Measurements from ENCODE around the gene NEK6. TPM values are rescaled to one million over a fixed set of nuclear protein-coding genes. Genes with fewer than 3 reads are reported as not detected.
A peak's percentile ranks its signal among the peaks of the same experiment; 100 is the strongest.

NEK6 gene
- total RNA-seq, 1 donor from 2014 or later, result 23.5 TPM

DNA sequence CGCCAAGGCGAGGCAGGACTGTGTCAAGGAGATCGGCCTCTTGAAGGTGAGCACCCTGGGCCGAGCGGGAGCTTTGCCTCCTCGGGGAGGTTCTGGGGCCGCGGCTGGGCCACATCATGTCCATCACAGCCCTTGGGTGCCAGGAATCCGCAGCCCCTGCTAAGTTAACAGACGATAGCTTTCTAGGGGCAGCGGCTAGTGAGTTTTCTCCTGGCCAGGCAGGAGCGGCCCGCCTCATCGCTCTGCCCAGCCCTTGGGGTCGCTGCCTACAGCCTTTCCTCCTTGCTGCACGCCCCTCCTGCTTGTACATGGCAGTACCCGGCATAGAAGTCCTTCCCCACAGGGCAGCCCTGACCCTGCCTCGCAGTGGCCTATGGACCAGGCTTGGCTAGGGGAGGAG is 56.2 kb downstream of the NEK6 start:
- H3K4me3 ChIP-seq (ENCODE audit: low read depth, low read length), result no peak overlapping the region
- DNase-seq (ENCODE audit: low read depth), result no peak
- TF ChIP-seq, protein P1, sequence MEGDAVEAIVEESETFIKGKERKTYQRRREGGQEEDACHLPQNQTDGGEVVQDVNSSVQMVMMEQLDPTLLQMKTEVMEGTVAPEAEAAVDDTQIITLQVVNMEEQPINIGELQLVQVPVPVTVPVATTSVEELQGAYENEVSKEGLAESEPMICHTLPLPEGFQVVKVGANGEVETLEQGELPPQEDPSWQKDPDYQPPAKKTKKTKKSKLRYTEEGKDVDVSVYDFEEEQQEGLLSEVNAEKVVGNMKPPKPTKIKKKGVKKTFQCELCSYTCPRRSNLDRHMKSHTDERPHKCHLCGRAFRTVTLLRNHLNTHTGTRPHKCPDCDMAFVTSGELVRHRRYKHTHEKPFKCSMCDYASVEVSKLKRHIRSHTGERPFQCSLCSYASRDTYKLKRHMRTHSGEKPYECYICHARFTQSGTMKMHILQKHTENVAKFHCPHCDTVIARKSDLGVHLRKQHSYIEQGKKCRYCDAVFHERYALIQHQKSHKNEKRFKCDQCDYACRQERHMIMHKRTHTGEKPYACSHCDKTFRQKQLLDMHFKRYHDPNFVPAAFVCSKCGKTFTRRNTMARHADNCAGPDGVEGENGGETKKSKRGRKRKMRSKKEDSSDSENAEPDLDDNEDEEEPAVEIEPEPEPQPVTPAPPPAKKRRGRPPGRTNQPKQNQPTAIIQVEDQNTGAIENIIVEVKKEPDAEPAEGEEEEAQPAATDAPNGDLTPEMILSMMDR (conservative IDR thresholded peaks at IDR 0.05; ENCODE audit: low read depth, low read length), result no peak

DNA sequence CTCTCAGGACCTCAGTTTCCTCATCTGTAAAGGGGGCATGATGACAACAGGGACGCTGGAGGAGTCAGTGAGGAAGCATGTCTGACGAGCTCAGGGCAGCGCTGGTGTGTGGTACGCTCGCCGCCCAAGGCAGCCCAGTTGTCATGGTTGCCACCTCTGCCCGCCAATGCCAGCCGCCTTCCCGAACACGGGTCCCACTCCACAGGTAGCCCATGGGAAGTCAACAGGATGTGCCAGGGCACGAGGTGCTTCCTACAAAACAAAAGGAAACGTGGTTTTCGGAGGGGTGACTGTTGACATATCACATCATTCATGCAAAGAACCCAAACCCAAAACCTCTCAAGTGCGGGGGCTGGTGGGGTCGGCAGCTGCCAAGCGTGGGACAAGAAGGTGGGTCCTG is 58.1 kb downstream of the NEK6 start:
- DNase-seq (ENCODE audit: low read depth), result no peak
- TF ChIP-seq, protein P1 (conservative IDR thresholded peaks at IDR 0.05; ENCODE audit: low read depth, low read length), result no peak

DNA sequence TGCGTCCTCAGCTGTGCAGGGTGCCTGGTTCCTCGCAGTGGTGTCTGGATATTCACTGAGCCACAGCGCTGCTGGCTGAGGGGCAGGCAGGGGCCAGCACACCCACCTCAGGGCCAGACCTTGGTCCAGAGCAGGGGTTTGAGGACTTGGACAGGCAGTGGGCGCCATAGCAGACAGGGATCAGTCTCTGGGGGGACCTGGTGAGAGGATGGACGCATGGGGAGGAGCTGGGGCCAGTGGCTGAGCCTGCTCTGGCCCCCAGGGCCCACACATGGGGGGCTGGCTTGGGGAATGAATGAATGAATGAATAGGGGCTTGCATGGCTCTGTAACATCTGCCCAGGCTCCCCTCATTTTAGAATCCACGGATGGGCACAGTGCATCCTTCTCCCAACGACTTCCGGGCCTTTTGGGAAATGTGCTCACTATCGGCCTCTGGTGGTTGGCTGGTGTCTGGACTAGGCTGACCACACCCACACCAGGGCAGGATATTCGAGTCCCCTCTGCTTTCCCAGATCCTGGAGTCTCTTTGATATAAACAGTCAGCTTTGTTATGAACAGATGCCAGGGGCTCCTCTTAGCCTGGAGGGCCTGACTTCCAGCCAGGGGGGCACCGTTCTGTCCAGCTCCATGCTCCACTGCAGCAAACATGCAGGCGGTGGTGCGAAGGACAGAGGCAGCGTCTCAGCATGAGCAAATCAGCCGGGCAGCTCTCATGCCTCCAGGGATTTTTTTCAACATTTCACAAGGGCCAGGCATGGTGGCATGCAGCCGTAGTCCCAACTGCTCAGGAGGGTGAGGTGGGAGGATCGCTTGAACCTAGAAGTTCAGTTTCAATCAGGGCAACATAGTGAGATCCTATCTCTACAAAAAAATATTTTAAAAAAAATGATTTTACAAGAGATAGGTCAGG is 62.6 kb downstream of the NEK6 start:
- H3K4me3 ChIP-seq (ENCODE audit: low read depth, low read length), result no peak overlapping the region
- DNase-seq (ENCODE audit: low read depth), result no peak
- TF ChIP-seq, protein P1 (conservative IDR thresholded peaks at IDR 0.05; ENCODE audit: low read depth, low read length), result peak; percentile 96

More for the DNA sequence above, 58.1 kb downstream of the NEK6 start:
- no peak overlapping the region for H3K4me3 ChIP-seq (ENCODE audit: low read depth, low read length)

DNA sequence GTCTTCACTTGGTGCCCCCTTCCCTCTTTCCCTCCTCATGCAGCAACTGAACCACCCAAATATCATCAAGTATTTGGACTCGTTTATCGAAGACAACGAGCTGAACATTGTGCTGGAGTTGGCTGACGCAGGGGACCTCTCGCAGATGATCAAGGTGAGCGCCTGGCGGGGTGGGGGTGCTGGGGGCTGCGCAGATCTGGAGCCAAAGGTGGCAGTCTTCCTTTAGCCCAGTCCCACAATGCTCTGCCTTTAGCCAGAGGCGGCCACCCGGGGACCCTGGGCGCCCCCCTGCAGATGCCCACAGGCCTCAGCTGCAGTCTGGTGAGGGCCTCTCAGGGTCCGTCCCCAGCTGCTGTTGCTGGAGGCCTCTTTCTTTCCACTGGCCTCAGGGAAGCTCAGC is 63.7 kb downstream of the NEK6 start:
- no peak overlapping the region for H3K4me3 ChIP-seq (ENCODE audit: low read depth, low read length)
- TF ChIP-seq, protein P1 (conservative IDR thresholded peaks at IDR 0.05; ENCODE audit: low read depth, low read length), result no peak
- no peak for DNase-seq (ENCODE audit: low read depth)

DNA sequence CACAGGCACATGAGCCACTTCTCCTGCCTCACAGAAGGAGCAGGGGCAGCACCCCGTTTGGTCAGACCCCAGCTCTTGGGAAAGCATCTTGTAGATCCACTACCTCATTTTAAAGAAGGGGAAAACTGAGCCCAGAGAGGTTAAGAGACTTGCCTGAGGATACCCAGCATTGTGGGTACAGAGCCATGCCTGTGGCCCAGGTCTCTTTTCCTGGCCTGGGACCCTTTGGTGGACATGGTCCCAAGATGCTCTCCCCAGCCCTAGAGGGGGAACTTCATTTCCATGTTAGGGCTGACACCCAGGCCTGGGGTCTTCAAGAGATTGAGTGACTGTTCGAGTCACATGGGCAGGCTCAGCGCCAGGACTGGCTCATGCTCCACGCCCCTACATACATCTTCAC is 64.2 kb downstream of the NEK6 start:
- DNase-seq (ENCODE audit: low read depth), result no peak
- TF ChIP-seq, protein P1 (conservative IDR thresholded peaks at IDR 0.05; ENCODE audit: low read depth, low read length), result no peak
- no peak overlapping the region for H3K4me3 ChIP-seq (ENCODE audit: low read depth, low read length)

DNA sequence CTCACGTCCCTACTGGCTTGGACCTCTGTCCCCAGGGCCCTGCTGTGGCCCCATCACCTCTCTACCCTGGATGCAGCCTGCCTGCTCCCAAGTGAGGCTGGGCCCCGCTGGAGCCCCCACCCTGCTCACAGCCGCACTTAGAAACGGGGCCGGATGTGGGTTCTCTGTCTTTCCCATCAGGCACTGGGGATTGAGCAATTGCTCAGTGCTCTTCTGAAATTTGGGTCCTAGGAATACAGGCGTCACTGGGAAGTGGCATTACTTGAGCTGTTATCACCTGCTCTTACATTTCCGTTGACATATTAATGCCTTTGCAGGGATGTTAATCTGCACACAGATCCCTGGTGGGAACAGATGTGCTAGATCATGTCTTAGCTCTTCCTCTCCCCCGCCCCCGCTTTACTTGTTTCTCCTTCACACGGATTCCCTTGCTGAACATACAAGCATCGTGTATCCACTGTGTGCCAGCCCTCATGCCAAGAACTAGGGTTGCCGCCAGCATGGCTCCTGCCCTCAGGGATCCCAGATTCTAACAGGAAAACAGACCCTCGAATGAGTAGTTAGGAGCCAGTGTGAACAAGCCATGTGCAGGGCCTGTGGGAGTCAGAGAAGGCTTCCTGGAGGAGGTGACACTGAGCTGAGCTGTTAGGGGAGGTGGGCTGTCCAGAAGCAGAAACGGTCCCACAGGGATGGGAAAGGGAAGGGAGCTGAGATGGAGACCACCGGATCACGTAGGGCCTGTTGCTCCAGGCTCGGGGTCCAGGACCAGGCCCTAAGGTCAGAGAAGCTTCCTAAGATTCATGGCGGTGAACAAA is 65.1 kb downstream of the NEK6 start:
- no peak overlapping the region for H3K4me3 ChIP-seq (ENCODE audit: low read depth, low read length)
- TF ChIP-seq, protein P1 (conservative IDR thresholded peaks at IDR 0.05; ENCODE audit: low read depth, low read length), result no peak
- DNase-seq (ENCODE audit: low read depth), result no peak

Data from epithelial cell of proximal tubule (primary cell).